ENCODE measurements around the gene PLTP.

Gene PLTP

DNA sequence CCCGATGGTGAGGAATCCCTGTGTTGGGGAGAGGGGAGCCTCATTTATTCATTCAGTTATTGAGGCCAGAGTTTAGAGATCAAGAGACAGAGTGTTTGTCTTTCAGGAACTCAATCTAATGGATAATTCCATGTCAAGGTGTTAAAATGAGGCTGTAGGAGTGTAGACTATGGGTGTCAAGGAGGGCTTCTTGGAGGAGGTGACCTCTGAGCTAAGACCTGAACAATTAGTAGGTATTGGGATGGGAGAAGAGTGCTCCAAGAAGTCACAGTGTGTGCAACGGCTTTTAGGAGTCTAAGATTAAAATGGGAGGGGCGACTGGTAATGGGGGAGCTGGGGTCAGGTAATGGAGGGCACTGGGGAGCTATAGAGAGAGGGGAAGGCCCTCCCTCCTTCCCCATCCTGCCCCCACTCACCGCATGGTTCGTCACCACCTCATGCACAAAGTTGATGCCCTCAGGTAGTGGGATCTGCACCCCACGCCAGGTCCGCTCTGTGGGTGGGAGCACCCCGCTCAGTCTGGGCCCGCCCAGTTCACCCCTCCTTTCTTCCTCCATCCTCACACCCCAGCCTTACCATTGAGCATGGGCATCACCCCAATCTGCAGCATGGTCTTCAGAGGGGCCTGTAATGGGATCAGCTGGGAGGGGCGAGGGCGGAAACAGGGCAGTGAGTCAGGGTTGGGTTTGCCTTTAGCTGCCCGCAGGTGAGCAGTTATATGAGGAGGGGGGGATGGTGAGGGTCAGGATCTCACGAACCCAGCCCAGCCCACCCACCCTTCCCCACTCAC lies 12.7 kb downstream of the PLTP start:
- ChIA-PET POLR2A (interaction anchor here (0.6 to 1.5 kb wide), 3 partner anchors 9 to 65 kb away, joined by 3 to 6 read pairs (median 4); partner anchors contain the start of gene NEURL2), CTCF (interaction anchor here (0.8 to 2.0 kb wide), 4 partner anchors 8 to 72 kb away, joined by 3 to 4 read pairs (median 4); partner anchors contain the start of genes CTSA and NEURL2)
- DNase-seq (ENCODE audit: extremely low spot score) = no peak
- TF ChIP-seq, protein P1, sequence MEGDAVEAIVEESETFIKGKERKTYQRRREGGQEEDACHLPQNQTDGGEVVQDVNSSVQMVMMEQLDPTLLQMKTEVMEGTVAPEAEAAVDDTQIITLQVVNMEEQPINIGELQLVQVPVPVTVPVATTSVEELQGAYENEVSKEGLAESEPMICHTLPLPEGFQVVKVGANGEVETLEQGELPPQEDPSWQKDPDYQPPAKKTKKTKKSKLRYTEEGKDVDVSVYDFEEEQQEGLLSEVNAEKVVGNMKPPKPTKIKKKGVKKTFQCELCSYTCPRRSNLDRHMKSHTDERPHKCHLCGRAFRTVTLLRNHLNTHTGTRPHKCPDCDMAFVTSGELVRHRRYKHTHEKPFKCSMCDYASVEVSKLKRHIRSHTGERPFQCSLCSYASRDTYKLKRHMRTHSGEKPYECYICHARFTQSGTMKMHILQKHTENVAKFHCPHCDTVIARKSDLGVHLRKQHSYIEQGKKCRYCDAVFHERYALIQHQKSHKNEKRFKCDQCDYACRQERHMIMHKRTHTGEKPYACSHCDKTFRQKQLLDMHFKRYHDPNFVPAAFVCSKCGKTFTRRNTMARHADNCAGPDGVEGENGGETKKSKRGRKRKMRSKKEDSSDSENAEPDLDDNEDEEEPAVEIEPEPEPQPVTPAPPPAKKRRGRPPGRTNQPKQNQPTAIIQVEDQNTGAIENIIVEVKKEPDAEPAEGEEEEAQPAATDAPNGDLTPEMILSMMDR (IDR thresholded peaks at IDR 0.05; ENCODE audit: control extremely low read depth, extremely low read depth, low read depth, missing control alignments) = no peak

DNA sequence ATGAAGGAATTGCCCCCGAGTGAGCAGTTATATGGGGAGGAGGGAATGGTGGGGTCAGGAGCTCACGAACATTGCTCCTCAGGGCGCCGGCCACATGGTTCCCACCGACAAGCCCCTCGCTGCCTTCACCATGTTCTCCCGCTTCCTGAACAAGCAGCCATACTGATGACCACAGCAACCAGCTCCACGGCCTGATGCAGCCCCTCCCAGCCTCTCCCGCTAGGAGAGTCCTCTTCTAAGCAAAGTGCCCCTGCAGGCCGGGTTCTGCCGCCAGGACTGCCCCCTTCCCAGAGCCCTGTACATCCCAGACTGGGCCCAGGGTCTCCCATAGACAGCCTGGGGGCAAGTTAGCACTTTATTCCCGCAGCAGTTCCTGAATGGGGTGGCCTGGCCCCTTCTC lies 13.7 kb downstream of the PLTP start:
- ChIA-PET CTCF (interaction anchor here (1.5 to 2.0 kb wide), 2 partner anchors 16 to 73 kb away, joined by 3 to 4 read pairs; no protein-coding TSS in a partner anchor), POLR2A (no interaction called here)
- TF ChIP-seq, protein P1 (IDR thresholded peaks at IDR 0.05; ENCODE audit: control extremely low read depth, extremely low read depth, low read depth, missing control alignments) = no peak
- no peak for DNase-seq (ENCODE audit: extremely low spot score)

DNA sequence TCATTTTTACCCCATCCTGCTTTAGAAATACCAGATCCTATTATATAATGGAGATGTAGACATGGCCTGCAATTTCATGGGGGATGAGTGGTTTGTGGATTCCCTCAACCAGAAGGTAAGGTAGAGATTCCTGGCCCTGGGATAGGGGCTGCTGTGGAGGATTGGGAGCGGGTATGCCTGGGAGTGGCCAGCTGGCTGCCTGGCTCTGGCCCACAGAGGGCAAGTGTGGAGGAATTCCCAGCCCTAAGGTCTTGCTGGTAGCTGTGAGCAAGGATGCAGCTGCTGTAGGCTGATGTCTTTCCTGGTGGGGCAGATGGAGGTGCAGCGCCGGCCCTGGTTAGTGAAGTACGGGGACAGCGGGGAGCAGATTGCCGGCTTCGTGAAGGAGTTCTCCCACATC lies 14.3 kb downstream of the PLTP start:
- no peak for DNase-seq (ENCODE audit: extremely low spot score)
- TF ChIP-seq, protein P1 (IDR thresholded peaks at IDR 0.05; ENCODE audit: control extremely low read depth, extremely low read depth, low read depth, missing control alignments) = no peak
- ChIA-PET POLR2A (no interaction called here), CTCF (interaction anchor here (1.0 to 2.0 kb wide), 3 partner anchors 8 to 73 kb away, joined by 3 to 4 read pairs (median 3); no protein-coding TSS in a partner anchor)

DNA sequence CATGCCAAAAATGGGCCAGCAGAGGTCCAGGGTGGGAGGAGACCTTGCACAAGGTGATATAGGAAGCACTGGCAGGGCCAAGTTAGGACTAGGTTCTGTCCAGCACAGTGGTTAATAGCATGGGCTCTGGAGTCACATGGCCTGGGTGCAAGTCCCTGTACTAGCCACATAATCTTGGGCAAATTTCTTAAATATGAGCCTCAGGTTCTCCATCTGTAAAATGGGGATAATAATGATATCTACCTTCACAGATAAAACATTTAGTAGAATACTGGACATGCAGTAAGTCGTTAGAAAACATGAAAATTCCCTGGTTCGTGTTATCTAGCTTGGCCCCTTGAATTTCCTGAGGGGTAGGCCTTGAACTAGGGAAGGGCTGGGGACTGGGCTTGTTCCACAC lies 14.7 kb downstream of the PLTP start:
- no peak for DNase-seq (ENCODE audit: extremely low spot score)
- CTCF ChIA-PET = interaction anchor here (1.0 kb wide), 1 partner anchor 8 kb away, joined by 3 read pairs; no protein-coding TSS in a partner anchor
- POLR2A ChIA-PET = no interaction called here
- TF ChIP-seq, protein P1 (IDR thresholded peaks at IDR 0.05; ENCODE audit: control extremely low read depth, extremely low read depth, low read depth, missing control alignments) = no peak

DNA sequence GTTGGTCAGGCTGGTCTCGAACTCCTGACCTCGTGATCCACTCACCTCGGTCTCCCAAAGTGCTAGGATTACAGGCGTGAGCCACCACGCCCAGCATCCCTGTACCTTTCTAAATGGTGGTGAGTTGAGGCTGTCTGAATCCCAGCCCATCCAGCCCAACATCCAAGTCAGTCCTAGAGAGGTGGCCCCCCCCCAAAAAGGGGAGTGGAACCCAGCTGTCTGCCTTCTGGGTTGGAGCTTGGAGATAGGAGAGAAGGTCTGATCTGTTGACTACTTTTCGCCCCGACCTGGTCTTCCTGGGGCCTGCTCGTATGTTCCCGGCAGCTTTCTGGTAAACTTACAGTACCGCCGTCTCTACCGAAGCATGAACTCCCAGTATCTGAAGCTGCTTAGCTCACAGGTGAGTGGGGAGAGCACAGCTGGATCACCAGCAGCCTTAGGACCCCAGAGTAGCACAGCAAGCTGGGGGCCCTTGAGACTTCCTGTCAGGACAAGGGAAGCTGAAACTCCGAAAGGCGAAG lies 15.3 kb downstream of the PLTP start:
- POLR2A ChIA-PET = no interaction called here

DNA sequence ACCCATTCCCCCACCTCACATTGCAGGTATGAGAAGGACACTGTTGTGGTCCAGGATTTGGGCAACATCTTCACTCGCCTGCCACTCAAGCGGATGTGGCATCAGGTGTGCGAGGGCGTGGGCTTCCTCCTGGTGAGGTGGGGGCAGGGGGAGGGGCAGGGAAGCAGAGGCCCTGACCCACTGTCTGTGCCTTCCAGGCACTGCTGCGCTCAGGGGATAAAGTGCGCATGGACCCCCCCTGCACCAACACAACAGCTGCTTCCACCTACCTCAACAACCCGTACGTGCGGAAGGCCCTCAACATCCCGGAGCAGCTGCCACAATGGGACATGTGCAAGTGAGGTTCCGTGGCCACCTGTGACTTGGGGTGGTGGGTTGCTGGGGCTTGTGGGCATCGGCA lies 17.2 kb downstream of the PLTP start:
- ChIA-PET CTCF (no interaction called here), POLR2A (no interaction called here)
- TF ChIP-seq, protein P1 (IDR thresholded peaks at IDR 0.05; ENCODE audit: control extremely low read depth, extremely low read depth, low read depth, missing control alignments) = no peak
- no peak for DNase-seq (ENCODE audit: extremely low spot score)

More for the DNA sequence above, 15.3 kb downstream of the PLTP start:
- no peak for DNase-seq (ENCODE audit: extremely low spot score)
- CTCF ChIA-PET = interaction anchor here (1.0 kb wide), 1 partner anchor 9 kb away, joined by 3 read pairs; no protein-coding TSS in a partner anchor
- TF ChIP-seq, protein P1 (IDR thresholded peaks at IDR 0.05; ENCODE audit: control extremely low read depth, extremely low read depth, low read depth, missing control alignments) = no peak

Measured in GM10248 (cell line).